Measurements from ENCODE around the gene MFSD2A. TPM values are rescaled to one million over a fixed set of nuclear protein-coding genes. Genes with fewer than 3 reads are reported as not detected.
"Not testable (repeated sequence)": the region's sequence is repeated elsewhere in the genome, so short reads cannot be mapped to it uniquely, and the experiment has no call there.

The MFSD2A gene
- total and polyA plus RNA-seq, 5 experiments from 2014 or later = 0.22 to 1.4 (median 0.81) TPM; not detected in 2

- no peaks in the 10 kb centered on the region for H3K9me3 Mint-ChIP-seq
- ATAC-seq = peak in 1 of 2 donors; percentile 21
- H3K4me3 Mint-ChIP-seq = peak overlapping the region in 2 of 10 donors; percentile 30 to 36
- peak overlapping the region in 1 of 10 donors; percentile 43 for H3K27ac Mint-ChIP-seq
- peaks cover 19 to 40% (median 25%) of the 10 kb centered on the region in 4 donors for H3K4me1 Mint-ChIP-seq
- POLR2A ChIA-PET = no interaction called here
- peak in 2 of 10 donors; percentile 21 to 24 for DNase-seq
- no peaks in the 10 kb centered on the region for H3K36me3 Mint-ChIP-seq
- no peaks in the 10 kb centered on the region for H3K27me3 Mint-ChIP-seq
Measured at GRCh38 chr1:39959651-39960333, 4.8 kb downstream of the MFSD2A start.

GRCh38 chr1:39960431-39960958 is 5.5 kb downstream of the MFSD2A start:
- DNase-seq (peak in 9 of 10 donors; percentile 11 to 54 (median 26)), ATAC-seq (peak; percentile 60 to 71)
- no peaks in the 10 kb centered on the region for H3K9me3 Mint-ChIP-seq
- no peaks in the 10 kb centered on the region for H3K27me3 Mint-ChIP-seq
- POLR2A ChIA-PET = no interaction called here
- H3K4me1 Mint-ChIP-seq = peaks cover 13 to 37% (median 22%) of the 10 kb centered on the region in 4 donors
- H3K36me3 Mint-ChIP-seq = no peaks in the 10 kb centered on the region
- peak overlapping the region in 9 of 10 donors; percentile 10 to 80 (median 36) for H3K4me3 Mint-ChIP-seq
- H3K27ac Mint-ChIP-seq = peak overlapping the region in 6 of 10 donors; percentile 29 to 60 (median 42)

- Mint-ChIP-seq H3K27me3 (no peaks in the 10 kb centered on the region), H3K9me3 (no peaks in the 10 kb centered on the region), H3K4me3 (no peak overlapping the region), H3K4me1 (peaks cover 5 to 25% (median 10%) of the 10 kb centered on the region in 4 donors), H3K27ac (peak overlapping the region in 1 of 10 donors; percentile 23), H3K36me3 (no peaks in the 10 kb centered on the region)
- POLR2A ChIA-PET = no interaction called here
- DNase-seq (no peak), ATAC-seq (no peak)
Measured at GRCh38 chr1:39962450-39962825, 7.5 kb downstream of the MFSD2A start.

GRCh38 chr1:39962964-39963363 is 8.0 kb downstream of the MFSD2A start:
- H3K27ac Mint-ChIP-seq, POLR2A ChIA-PET, H3K27me3 Mint-ChIP-seq, DNase-seq, H3K36me3 Mint-ChIP-seq, H3K9me3 Mint-ChIP-seq, ATAC-seq, H3K4me3 Mint-ChIP-seq: not testable (repeated sequence)
- H3K4me1 Mint-ChIP-seq = peaks cover 5 to 25% (median 10%) of the 10 kb centered on the region in 4 donors

GRCh38 chr1:39964552-39964951 is 9.6 kb downstream of the MFSD2A start:
- Mint-ChIP-seq H3K4me3 (no peak overlapping the region), H3K27ac (no peak overlapping the region), H3K27me3 (no peaks in the 10 kb centered on the region), H3K9me3 (no peaks in the 10 kb centered on the region), H3K36me3 (no peaks in the 10 kb centered on the region), H3K4me1 (peaks cover 5 to 19% (median 10%) of the 10 kb centered on the region in 4 donors)
- DNase-seq = no peak
- ATAC-seq = no peak
- POLR2A ChIA-PET = no interaction called here

GRCh38 chr1:39965044-39965443 is 10.1 kb downstream of the MFSD2A start:
- no peak for ATAC-seq
- POLR2A ChIA-PET = no interaction called here
- H3K27ac Mint-ChIP-seq = peak overlapping the region in 1 of 10 donors; percentile 43

GRCh38 chr1:39969048-39969447 is 14.1 kb downstream of the MFSD2A start:
- Mint-ChIP-seq H3K9me3 (no peaks in the 10 kb centered on the region), H3K27me3 (no peaks in the 10 kb centered on the region), H3K27ac (peak overlapping the region in 1 of 10 donors; percentile 34), H3K4me3 (no peak overlapping the region), H3K4me1 (peaks cover 5 to 8% (median 7%) of the 10 kb centered on the region in 4 donors), H3K36me3 (no peaks in the 10 kb centered on the region)
- no peak for ATAC-seq
- POLR2A ChIA-PET = no interaction called here
- no peak for DNase-seq

More at GRCh38 chr1:39965044-39965443, 10.1 kb downstream of the MFSD2A start:
- Mint-ChIP-seq H3K4me3 (no peak overlapping the region), H3K27me3 (no peaks in the 10 kb centered on the region), H3K36me3 (no peaks in the 10 kb centered on the region), H3K9me3 (no peaks in the 10 kb centered on the region), H3K4me1 (peaks cover 5 to 15% (median 7%) of the 10 kb centered on the region in 4 donors)
- no peak for DNase-seq

GRCh38 chr1:39969531-39970270 is 14.8 kb downstream of the MFSD2A start:
- Mint-ChIP-seq H3K4me3 (no peak overlapping the region), H3K36me3 (no peaks in the 10 kb centered on the region), H3K4me1 (peaks cover 3 to 8% (median 6%) of the 10 kb centered on the region in 4 donors), H3K9me3 (no peaks in the 10 kb centered on the region), H3K27me3 (no peaks in the 10 kb centered on the region), H3K27ac (no peak overlapping the region)
- DNase-seq (no peak), ATAC-seq (no peak)
- POLR2A ChIA-PET = no interaction called here

- Mint-ChIP-seq H3K4me3 (no peak overlapping the region), H3K27ac (no peak overlapping the region)
- POLR2A ChIA-PET = no interaction called here
Measured at GRCh38 chr1:39970274-39970673, 15.3 kb downstream of the MFSD2A start.

GRCh38 chr1:39971138-39971537 is 16.2 kb downstream of the MFSD2A start:
- Mint-ChIP-seq H3K27ac (no peak overlapping the region), H3K4me3 (no peak overlapping the region), H3K27me3 (no peaks in the 10 kb centered on the region), H3K36me3 (no peaks in the 10 kb centered on the region), H3K9me3 (no peaks in the 10 kb centered on the region), H3K4me1 (peaks cover 3 to 8% (median 6%) of the 10 kb centered on the region in 4 donors)
- DNase-seq (no peak), ATAC-seq (no peak)
- POLR2A ChIA-PET = interaction anchor here (1.0 kb wide), 1 partner anchor 154 kb away, joined by 3 read pairs; no protein-coding TSS in a partner anchor

More at GRCh38 chr1:39970274-39970673, 15.3 kb downstream of the MFSD2A start:
- no peak for DNase-seq
- ATAC-seq = no peak
- Mint-ChIP-seq H3K27me3 (no peaks in the 10 kb centered on the region), H3K4me1 (peaks cover 3 to 8% (median 6%) of the 10 kb centered on the region in 4 donors), H3K9me3 (no peaks in the 10 kb centered on the region), H3K36me3 (no peaks in the 10 kb centered on the region)

- DNase-seq (peak; percentile 55 to 86 (median 68)), ATAC-seq (peak; percentile 73 to 89)
- Mint-ChIP-seq H3K9me3 (no peaks in the 10 kb centered on the region), H3K4me1 (peaks cover 3 to 8% (median 6%) of the 10 kb centered on the region in 4 donors), H3K4me3 (no peak overlapping the region), H3K27me3 (no peaks in the 10 kb centered on the region), H3K27ac (no peak overlapping the region), H3K36me3 (no peaks in the 10 kb centered on the region)
- POLR2A ChIA-PET = interaction anchor here (0.6 kb wide), 1 partner anchor 17 kb away, joined by 5 read pairs; no protein-coding TSS in a partner anchor
Measured at GRCh38 chr1:39973503-39974135, 18.7 kb downstream of the MFSD2A start.

GRCh38 chr1:39976732-39977131 is 21.8 kb downstream of the MFSD2A start:
- H3K9me3 Mint-ChIP-seq = no peaks in the 10 kb centered on the region
- no peaks in the 10 kb centered on the region for H3K27me3 Mint-ChIP-seq
- H3K27ac Mint-ChIP-seq = peak overlapping the region in 1 of 10 donors; percentile 33
- no peak overlapping the region for H3K4me3 Mint-ChIP-seq
- POLR2A ChIA-PET = no interaction called here
- H3K36me3 Mint-ChIP-seq = no peaks in the 10 kb centered on the region
- no peak for ATAC-seq
- no peak for DNase-seq
- H3K4me1 Mint-ChIP-seq = peaks cover 3 to 11% (median 6%) of the 10 kb centered on the region in 4 donors

Data from naive thymus-derived CD8-positive, alpha-beta T cell (primary cell).